GM12878 (cell line): Measurements from ENCODE around the gene MXD4. TPM values are rescaled to one million over a fixed set of nuclear protein-coding genes. Genes with fewer than 3 reads are reported as not detected.

Experiments
- ATAC-seq: fragments of 200-7000 bp; cut with Tn5 transposase; 3 replicates; pipeline ENCODE4 v1.9.1; 2020; ENCODE audit warnings: mild to moderate bottlenecking, moderate library complexity
- BruUV-seq: library from RNA; stranded (reverse); fragments of 400-500 nt; replicated peaks from 2 replicates; lab custom pipeline; 2021; lab: Mats Ljungman, UMichigan
- CTCF ChIA-PET: fragments of 300-600 bp; sonication (Branson Sonifier 250); formaldehyde crosslinking; extraction: SDS; loops from one replicate; lab custom pipeline; 2021; ENCODE audit warnings: inconsistent platforms; lab: Yijun Ruan, JAX
- POLR2A ChIA-PET: fragments of 350-600 bp; formaldehyde crosslinking; extraction: SDS; loops from one replicate; lab custom pipeline; 2021; ENCODE audit warnings: inconsistent platforms; lab: Charles Lee
- RAD21 ChIA-PET: fragments of 300-600 bp; sonication (Branson Sonifier 250); formaldehyde crosslinking; loops from one replicate; lab custom pipeline; 2023; ENCODE audit warnings: antibody characterized with exemption; ENCODE audit not compliant: unreplicated experiment; lab: Charles Lee
- SMC1A ChIA-PET: fragments of 300-600 bp; sonication (Branson Sonifier 250); formaldehyde crosslinking; loops from one replicate; lab custom pipeline; 2023; ENCODE audit not compliant: unreplicated experiment, uncharacterized antibody; lab: Charles Lee
- DNase-seq: peaks from one replicate; pipeline ENCODE4 v3.0.0-alpha.2; 2011; ENCODE audit warnings: low read depth, low spot score
- FAIRE-seq: peaks from 3 replicates; lab custom pipeline; 2011; peaks lifted over from hg19 to GRCh38; lab: Jason Lieb, UNC
- H2AFZ ChIP-seq: 2 replicates; pipeline ENCODE4 v1.6.0; 2011; ENCODE audit warnings: low read depth, low read length, control low read depth; ENCODE audit not compliant: control insufficient read depth
- H3K27ac ChIP-seq: 2 replicates; pipeline ENCODE4 v1.5.1; 2011; ENCODE audit warnings: control low read depth; ENCODE audit not compliant: control insufficient read depth, insufficient read depth
- H3K27me3 ChIP-seq, 2 experiments: replicated peaks in 1 of 2; 2 replicates each; pipeline versions ENCODE4 v1.6.0 to v1.6.1; 2011; ENCODE audit warnings: low read length in 1 of 2; ENCODE audit not compliant: control insufficient read depth in 2 of 2, insufficient read depth in 2 of 2
- H3K36me3 ChIP-seq, 2 experiments: 2 replicates each; pipeline ENCODE4 v1.5.1; 2011; ENCODE audit warnings: low read length in 1 of 2; ENCODE audit not compliant: control insufficient read depth in 2 of 2, insufficient read depth in 2 of 2
- H3K4me1 ChIP-seq: 2 replicates; pipeline ENCODE4 v1.6.1; 2011; ENCODE audit warnings: mild to moderate bottlenecking, low read length, moderate library complexity, mixed read lengths; ENCODE audit not compliant: control insufficient read depth, insufficient read depth
- H3K4me2 ChIP-seq: 2 replicates; pipeline ENCODE4 v1.6.0; 2011; ENCODE audit warnings: control low read depth; ENCODE audit not compliant: control insufficient read depth, insufficient read depth
- H3K4me3 ChIP-seq: fragments of 200-600 bp; sonication (generic); 2 replicates; pipeline ENCODE4 v1.5.1; 2016
- H3K79me2 ChIP-seq: 2 replicates; pipeline ENCODE4 v1.6.0; 2011; ENCODE audit warnings: low read length; ENCODE audit not compliant: control insufficient read depth, insufficient read depth
- H3K9ac ChIP-seq: 2 replicates; pipeline ENCODE4 v1.8.0; 2011; ENCODE audit warnings: low read length, control low read depth, mixed read lengths; ENCODE audit not compliant: control insufficient read depth, insufficient read depth
- H3K9me3 ChIP-seq: replicated peaks from 3 replicates; pipeline ENCODE4 v1.5.1; 2011; ENCODE audit warnings: mild to moderate bottlenecking, low read length; ENCODE audit not compliant: control insufficient read depth, insufficient read depth
- H4K20me1 ChIP-seq: 2 replicates; pipeline ENCODE4 v1.6.0; 2011; ENCODE audit not compliant: control insufficient read depth, insufficient read depth
- CBX5 ChIP-seq: sonication (generic); IDR thresholded peaks from 2 replicates; pipeline ENCODE4 v1.6.1; 2016; ENCODE audit warnings: low read depth, moderate library complexity, mild to moderate bottlenecking, inconsistent platforms
- ESRRA ChIP-seq: IDR thresholded peaks from 2 replicates; pipeline ENCODE4 v1.6.1; 2012; ENCODE audit warnings: mild to moderate bottlenecking, low read length, improper control_type of control experiment
- HDAC2 ChIP-seq: fragments of 200-600 bp; sonication (generic); IDR thresholded peaks from 2 replicates; pipeline ENCODE4 v1.6.1; 2017
- HDAC6 ChIP-seq: fragments of 200-600 bp; sonication (generic); IDR thresholded peaks from one replicate; pipeline ENCODE4 v1.8.0; 2017; ENCODE audit warnings: antibody characterized with exemption; ENCODE audit not compliant: unreplicated experiment
- IRF4 ChIP-seq: IDR thresholded peaks from 2 replicates; pipeline ENCODE4 v1.6.1; 2011; ENCODE audit warnings: low read depth, low read length
- LARP7 ChIP-seq: fragments of 450-650 bp; IDR thresholded peaks from 2 replicates; pipeline ENCODE4 v1.6.1; 2017; ENCODE audit warnings: mild to moderate bottlenecking
- PKNOX1 ChIP-seq: fragments of 450-650 bp; IDR thresholded peaks from 2 replicates; pipeline ENCODE4 v1.6.1; 2016; ENCODE audit warnings: mild to moderate bottlenecking
- PML ChIP-seq: IDR thresholded peaks from 2 replicates; pipeline ENCODE4 v1.6.1; 2012; ENCODE audit warnings: low read length, inconsistent platforms
- SMAD5 ChIP-seq: IDR thresholded peaks from 2 replicates; pipeline ENCODE4 v1.6.1; 2016; ENCODE audit warnings: antibody characterized with exemption, low read depth
- SREBF1 ChIP-seq: IDR thresholded peaks from 2 replicates; pipeline ENCODE4 v1.6.1; 2012; ENCODE audit warnings: mild to moderate bottlenecking, low read length
- SREBF2 ChIP-seq: IDR thresholded peaks from 2 replicates; pipeline ENCODE4 v1.6.1; 2012; ENCODE audit warnings: mild to moderate bottlenecking, low read length
- TCF3 ChIP-seq: IDR thresholded peaks from 2 replicates; pipeline ENCODE4 v1.6.1; 2012; ENCODE audit warnings: low read depth, mild to moderate bottlenecking, low read length, borderline replicate concordance; ENCODE audit not compliant: insufficient read depth
- ZNF24 ChIP-seq: fragments of 450-650 bp; IDR thresholded peaks from 2 replicates; pipeline ENCODE4 v1.6.1; 2017; ENCODE audit warnings: antibody characterized with exemption, mild to moderate bottlenecking
- ZNF622 ChIP-seq: fragments of 450-650 bp; IDR thresholded peaks from 2 replicates; pipeline ENCODE4 v1.6.1; 2017; ENCODE audit warnings: mild to moderate bottlenecking, inconsistent platforms
- ZZZ3 ChIP-seq: IDR thresholded peaks from 2 replicates; pipeline ENCODE4 v1.6.1; 2011; ENCODE audit warnings: low read depth; ENCODE audit not compliant: control insufficient read depth, insufficient read length
- WGBS: methylation state at CpG from one replicate; pipeline ENCODE4 v1.1.6; 2016; ENCODE audit warnings: low lambda C conversion rate; ENCODE audit not compliant: insufficient replicate concordance, insufficient coverage; ENCODE audit errors: missing lambda C conversion rate; 5-methylcytosine and 5-hydroxymethylcytosine counted together
- in situ Hi-C: fragments of 300-500 bp; cut with MboI; formaldehyde crosslinking; loops from 9 replicates; pipeline ENCODE4 v1.14.3; 2018; ENCODE audit warnings: mixed read lengths
- intact Hi-C: fragments of 100-400 bp; cut with micrococcal nuclease; formaldehyde crosslinking; loops from one replicate; pipeline ENCODE4 v1.14.2; 2022; ENCODE audit not compliant: unreplicated experiment
- polyA plus RNA-seq, 11 experiments: library from polyadenylated mRNA; depleted of rRNA in 4 of 11; unstranded in 6 of 11; stranded (reverse) in 5 of 11; fragments of >200 nt; fragmentation: Nextera tagmentation in 4 of 11; fragmentation: Illumina TruSeq in 1 of 11; extraction: Ambion mirVana in 4 of 11; extraction: Trizol in 1 of 11; gene quantifications; 1 replicate in 1 of 11; 2 replicates in 10 of 11; pipeline versions ENCODE4 v1.2.1 to v1.2.3, GENCODE V29; 2011 to 2016; ENCODE audit warnings: inconsistent platforms in 2 of 11, missing spikeins in 2 of 11, low read depth in 1 of 11
- total RNA-seq, 4 experiments: library from RNA; depleted of rRNA in 3 of 4; stranded (reverse); fragments of >200 nt in 3 of 4; fragmentation: Illumina TruSeq in 1 of 4; extraction: Trizol in 1 of 4; gene quantifications; 2 replicates each; pipeline versions ENCODE4 v1.2.1 to v1.2.3, GENCODE V29; 2013 to 2021

The MXD4 gene
- total and polyA plus RNA-seq, 10 of the 15 experiments (the other 5 are each of a cell fraction or from before 2014, with no cell fraction given) = 0.21 to 25.6 (median 5.2) TPM

- TF ChIP-seq PKNOX1 = no peak
- TF ChIP-seq CBX5 = no peak
- TF ChIP-seq HDAC2 = no peak
- no peak for TF ChIP-seq SREBF2
- no peak for TF ChIP-seq SREBF1
- no peak for TF ChIP-seq ZNF24
- no peak for TF ChIP-seq ZZZ3
- TF ChIP-seq SMAD5 = no peak
- TF ChIP-seq, all 136 proteins: peak for 0
These were observed 2.2 kb downstream of the MXD4 start (continued) for GRCh38 chr4:2259541-2260343.

GRCh38 chr4:2259036-2259540 lies 2.8 kb downstream of the MXD4 start:
- Histone ChIP-seq H3K9me3 (no peaks in the 10 kb centered on the region), H3K36me3 (peaks cover 0 to 4% of the 10 kb centered on the region in 2 experiments; a peak in 2 of 4 replicates), H2AFZ (no peak overlapping the region), H3K4me3 (no peak overlapping the region), H3K4me2 (no peak overlapping the region), H3K4me1 (no peaks in the 10 kb centered on the region; the same call in 1 of the 2 replicates), H3K9ac (no peak overlapping the region), H3K27ac (no peak overlapping the region), H4K20me1 (no peaks in the 10 kb centered on the region; the same call in 1 of the 2 replicates), H3K79me2 (peaks cover 10% of the 10 kb centered on the region), H3K27me3 (no peaks in the 10 kb centered on the region)
- BruUV-seq = no TSS peak
- ChIA-PET SMC1A (no interaction called here), CTCF (no interaction called here), POLR2A (no interaction called here), RAD21 (no interaction called here)
- WGBS = 78% methylated on average over 12 of the region's 13 CpGs
- intact Hi-C loops = no loop called here
- in situ Hi-C loops = no loop called here
- TF ChIP-seq PML (no peak), TCF3 (no peak), ZNF622 (no peak), HDAC2 (no peak), HDAC6 (no peak), ESRRA (no peak), IRF4 (no peak), LARP7 (no peak)
- FAIRE-seq (no peak), ATAC-seq (no peak), DNase-seq (no peak)
